Rectal smooth muscle tissue (tissue), 1 donor: Measurements from ENCODE around the gene PTPRR.

Source experiments
- H3K27ac ChIP-seq: one replicate; pipeline ENCODE4 v1.7.0; 2013; ENCODE audit warnings: low read depth, low read length, inconsistent platforms
- H3K27me3 ChIP-seq: one replicate; pipeline ENCODE4 v1.7.0; 2013; ENCODE audit warnings: low read length; ENCODE audit not compliant: control insufficient read depth, insufficient read depth
- H3K36me3 ChIP-seq: one replicate; pipeline ENCODE4 v1.7.0; 2013; ENCODE audit warnings: low read length; ENCODE audit not compliant: control insufficient read depth, insufficient read depth
- H3K4me1 ChIP-seq: one replicate; pipeline ENCODE4 v1.7.0; 2013; ENCODE audit warnings: low read length; ENCODE audit not compliant: control insufficient read depth, insufficient read depth
- H3K4me3 ChIP-seq: one replicate; pipeline ENCODE4 v1.7.0; 2013; ENCODE audit warnings: low read length
- H3K9ac ChIP-seq: one replicate; pipeline ENCODE4 v1.7.0; 2013; ENCODE audit warnings: low read length

PTPRR gene

GRCh38 chr12:70920251-70920851 lies at the start of gene PTPRR:
Gene PTPRR, minus strand, starts transcription at chr12:70920738. Its CDS starts 348 bp downstream, at chr12:70920390.
- H3K27ac ChIP-seq: no peak within 1 kb of the TSS
- no peak within 1 kb of the TSS for H3K9ac ChIP-seq
- no peaks in the 10 kb centered on the region for H3K4me1 ChIP-seq
- H3K4me3 ChIP-seq: peak within 1 kb of the TSS; percentile 9
- peaks cover 2% of the 10 kb centered on the region for H3K27me3 ChIP-seq
- no peaks in the 10 kb centered on the region for H3K36me3 ChIP-seq

DNA sequence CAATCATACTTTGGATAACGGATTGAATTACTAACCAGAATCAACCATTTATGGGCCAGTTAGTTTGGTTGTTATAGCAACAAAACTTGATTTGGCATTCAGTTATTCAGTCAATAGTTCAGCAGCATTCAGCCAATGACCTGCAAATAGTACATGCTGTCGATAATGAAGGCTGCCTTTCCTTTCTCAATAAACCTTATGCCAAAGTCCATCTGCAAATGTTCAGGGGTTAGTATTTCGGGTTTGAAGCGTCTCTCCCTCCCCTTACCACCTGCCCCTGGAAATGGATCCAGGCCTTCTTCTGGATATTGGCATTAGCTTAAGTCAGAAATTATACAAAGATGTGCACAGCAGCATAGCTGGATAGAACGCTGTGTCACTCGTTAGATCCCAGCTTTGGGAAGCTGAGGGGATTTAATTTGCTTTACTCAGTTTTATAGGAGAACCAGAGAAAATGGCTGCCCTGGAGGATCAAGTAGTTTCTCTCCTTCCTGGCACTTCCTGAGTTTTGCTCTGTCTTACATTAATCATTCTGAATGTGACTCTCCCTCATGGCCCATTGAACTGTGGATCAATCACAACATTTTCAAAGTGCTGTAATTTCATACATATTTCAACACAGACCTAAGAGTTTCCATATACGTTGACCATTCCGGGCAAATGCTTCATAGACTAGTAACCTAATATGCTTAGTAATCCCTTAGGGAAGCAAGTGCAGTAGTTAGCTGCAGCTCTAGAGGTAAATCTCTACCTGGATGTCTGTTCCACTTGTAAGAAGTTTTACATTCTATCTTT lies 46.7 kb upstream of the PTPRR start:
- no peak overlapping the region for H3K4me3 ChIP-seq
- no peaks in the 10 kb centered on the region for H3K36me3 ChIP-seq
- no peak overlapping the region for H3K27ac ChIP-seq
- no peaks in the 10 kb centered on the region for H3K27me3 ChIP-seq
- no peak overlapping the region for H3K9ac ChIP-seq
- no peaks in the 10 kb centered on the region for H3K4me1 ChIP-seq

DNA sequence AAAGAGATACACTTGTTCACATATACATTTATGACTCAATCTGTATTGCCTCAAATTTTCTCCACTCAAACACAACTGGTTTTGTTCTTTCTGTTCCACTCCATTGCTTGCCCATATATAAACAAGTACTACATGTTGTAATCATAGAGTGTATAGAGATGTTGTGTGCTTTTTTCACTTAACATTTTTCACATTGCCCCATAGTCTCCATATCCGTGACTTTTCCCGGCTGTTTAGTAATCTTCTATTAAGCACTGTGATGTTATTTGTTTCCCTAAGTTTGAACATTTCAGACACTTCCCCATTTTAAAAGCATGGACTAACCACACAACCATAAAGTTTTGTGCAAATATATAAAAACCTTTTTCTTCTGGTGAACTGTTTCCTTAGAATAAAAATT lies 45.5 kb upstream of the PTPRR start:
- H3K9ac ChIP-seq: no peak overlapping the region
- H3K36me3 ChIP-seq: no peaks in the 10 kb centered on the region
- H3K27me3 ChIP-seq: no peaks in the 10 kb centered on the region
- no peak overlapping the region for H3K27ac ChIP-seq
- no peak overlapping the region for H3K4me3 ChIP-seq
- H3K4me1 ChIP-seq: no peaks in the 10 kb centered on the region

DNA sequence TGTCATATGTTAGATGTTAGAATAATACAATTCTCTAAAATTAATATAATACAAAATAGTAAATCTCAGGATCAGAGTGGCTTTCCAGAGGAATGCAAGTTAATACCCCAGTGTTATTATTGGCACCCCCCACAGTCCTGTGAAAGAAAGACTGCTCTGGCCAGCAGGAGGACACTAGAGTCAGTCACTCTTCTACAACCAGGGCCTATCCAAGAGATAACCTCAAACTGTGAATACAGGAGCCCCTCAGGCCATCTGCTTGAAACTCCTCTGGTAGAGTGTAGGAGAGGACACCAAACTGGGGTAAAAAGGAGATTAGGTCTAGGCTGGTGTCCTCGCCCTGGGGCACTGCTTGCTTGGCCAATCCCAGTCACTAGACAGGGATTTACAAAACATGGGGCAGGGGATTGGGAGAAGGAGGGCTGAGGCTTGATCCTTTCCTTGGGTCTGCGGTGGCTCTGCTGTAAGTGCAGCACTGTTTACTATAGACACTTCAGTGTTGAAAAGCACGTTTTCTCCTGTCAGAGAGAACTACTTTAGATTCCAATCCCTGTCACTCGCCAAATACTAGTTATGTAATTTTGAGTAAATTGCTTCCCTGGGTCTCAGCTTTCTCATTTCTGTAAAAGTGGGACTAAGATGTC lies 44.5 kb upstream of the PTPRR start:
- Histone ChIP-seq H3K4me1 (no peaks in the 10 kb centered on the region), H3K4me3 (no peak overlapping the region), H3K36me3 (no peaks in the 10 kb centered on the region), H3K27me3 (no peaks in the 10 kb centered on the region), H3K9ac (no peak overlapping the region), H3K27ac (no peak overlapping the region)

DNA sequence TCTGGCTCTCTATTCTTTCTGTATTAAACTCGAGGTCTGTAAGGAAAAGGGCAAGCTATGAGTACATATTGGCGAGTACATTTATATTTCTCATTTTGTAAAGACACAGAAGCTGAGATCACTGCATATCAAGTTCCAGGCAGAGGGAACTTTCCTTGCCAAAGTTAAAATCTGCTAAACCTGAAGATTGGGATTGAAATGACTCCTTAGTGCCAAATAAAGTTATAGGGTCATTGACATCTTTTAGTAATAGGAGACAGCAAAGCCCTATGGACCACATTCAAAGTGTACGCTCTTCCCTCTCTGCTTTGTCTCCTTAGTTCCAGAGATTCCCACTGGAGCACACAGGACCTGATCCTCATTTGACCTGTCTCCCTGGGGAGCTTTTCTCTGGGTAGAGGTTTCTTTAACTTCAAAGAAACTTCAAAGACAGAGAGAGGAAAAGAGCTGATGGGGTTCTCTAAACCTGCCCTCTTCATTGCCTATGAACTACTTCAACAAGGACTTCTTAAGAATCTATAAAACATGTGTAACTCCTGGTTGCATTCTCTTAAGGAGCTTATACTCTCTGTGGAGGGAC lies 42.6 kb upstream of the PTPRR start:
- Histone ChIP-seq H3K27ac (no peak overlapping the region), H3K4me3 (no peak overlapping the region), H3K9ac (no peak overlapping the region), H3K27me3 (no peaks in the 10 kb centered on the region), H3K36me3 (no peaks in the 10 kb centered on the region), H3K4me1 (no peaks in the 10 kb centered on the region)

GRCh38 chr12:70962226-70962794 lies 41.8 kb upstream of the PTPRR start:
- Histone ChIP-seq H3K9ac (no peak overlapping the region), H3K4me1 (no peaks in the 10 kb centered on the region), H3K36me3 (no peaks in the 10 kb centered on the region), H3K4me3 (no peak overlapping the region), H3K27me3 (no peaks in the 10 kb centered on the region), H3K27ac (no peak overlapping the region)

- Histone ChIP-seq H3K27me3 (no peaks in the 10 kb centered on the region), H3K27ac (no peak overlapping the region), H3K9ac (no peak overlapping the region), H3K36me3 (no peaks in the 10 kb centered on the region), H3K4me3 (no peak overlapping the region), H3K4me1 (no peaks in the 10 kb centered on the region)
Measured at GRCh38 chr12:70960484-70960883, 39.9 kb upstream of the PTPRR start.

DNA sequence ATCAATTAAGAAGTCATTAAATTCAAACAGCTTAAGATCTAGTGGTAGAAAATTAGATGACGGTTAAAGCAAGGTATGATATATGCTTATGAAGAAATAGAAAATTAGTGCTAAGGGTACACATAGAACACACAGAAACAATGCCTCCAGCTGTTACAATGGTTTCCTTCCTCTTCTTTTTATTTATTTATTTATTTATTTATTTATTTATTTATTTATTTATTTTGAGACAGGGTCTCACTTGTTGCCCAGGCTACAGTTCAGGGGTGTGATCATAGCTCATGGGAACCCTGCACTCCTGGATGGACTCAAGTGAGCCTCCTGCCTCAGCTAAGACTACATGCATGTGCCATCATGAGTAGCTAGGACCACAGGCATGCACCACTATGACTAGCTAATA lies 34.9 kb upstream of the PTPRR start:
- Histone ChIP-seq H3K4me3 (no peak overlapping the region), H3K27me3 (no peaks in the 10 kb centered on the region), H3K27ac (no peak overlapping the region), H3K9ac (no peak overlapping the region), H3K36me3 (no peaks in the 10 kb centered on the region), H3K4me1 (no peaks in the 10 kb centered on the region)

GRCh38 chr12:70950451-70950850 lies 29.9 kb upstream of the PTPRR start:
- Histone ChIP-seq H3K36me3 (no peaks in the 10 kb centered on the region), H3K27me3 (no peaks in the 10 kb centered on the region), H3K9ac (no peak overlapping the region), H3K4me3 (no peak overlapping the region), H3K27ac (no peak overlapping the region), H3K4me1 (no peaks in the 10 kb centered on the region)

- H3K27ac ChIP-seq: no peak overlapping the region
Measured at GRCh38 chr12:70948976-70949336, 28.4 kb upstream of the PTPRR start.

DNA sequence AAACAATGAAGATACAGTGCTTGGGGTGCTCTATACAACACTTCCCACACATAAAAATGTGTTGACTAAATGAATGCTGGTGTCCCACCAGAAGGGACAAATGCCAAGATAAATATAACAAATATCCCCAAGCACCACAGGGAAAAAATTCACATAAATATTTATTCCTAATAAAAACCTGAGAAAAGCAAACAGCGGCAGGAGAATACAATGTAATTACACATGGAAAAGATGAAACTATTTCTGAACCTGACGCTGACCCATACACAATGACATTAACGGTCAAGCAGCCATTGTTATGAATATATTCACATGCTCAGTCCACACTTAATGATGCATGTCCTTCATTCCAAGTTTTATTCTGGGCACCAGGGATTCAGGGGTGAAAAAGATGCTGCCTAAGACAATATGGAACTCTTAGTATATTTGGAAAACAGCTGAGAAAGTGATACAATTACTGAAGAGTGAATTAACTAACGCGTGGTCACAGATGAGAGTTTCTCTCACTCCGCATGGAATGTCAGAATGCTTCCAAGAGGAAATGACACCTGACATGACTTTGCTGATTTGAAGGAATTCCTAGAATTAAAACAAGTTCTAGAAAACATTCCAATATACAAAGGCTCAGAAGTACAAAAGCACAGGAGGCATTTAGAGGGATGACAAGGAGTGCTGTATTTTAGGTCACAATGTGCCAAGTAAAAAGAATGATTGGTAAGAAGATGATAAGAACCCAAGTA lies 27.9 kb upstream of the PTPRR start:
- Histone ChIP-seq H3K4me3 (no peak overlapping the region), H3K27me3 (no peaks in the 10 kb centered on the region), H3K4me1 (no peaks in the 10 kb centered on the region), H3K27ac (no peak overlapping the region), H3K9ac (no peak overlapping the region), H3K36me3 (no peaks in the 10 kb centered on the region)

More at GRCh38 chr12:70948976-70949336, 28.4 kb upstream of the PTPRR start:
- Histone ChIP-seq H3K36me3 (no peaks in the 10 kb centered on the region), H3K4me1 (no peaks in the 10 kb centered on the region), H3K4me3 (no peak overlapping the region), H3K27me3 (no peaks in the 10 kb centered on the region), H3K9ac (no peak overlapping the region)
